Heart left ventricle (tissue), 16 donors: ENCODE data around the gene IER5L. TPM values are rescaled to one million over a fixed set of nuclear protein-coding genes. Genes with fewer than 3 reads are reported as not detected.

Experiments
- ATAC-seq, 4 donors: fragments of 200-7000 bp; cut with Tn5 transposase; one replicate each; pipeline ENCODE4 v1.9.1; 2020 to 2022; ENCODE audit warnings: moderate library complexity in 4 of 4, mild to moderate bottlenecking in 3 of 4, moderate number of reproducible peaks in 1 of 4
- DNase-seq, 5 donors: peaks; one replicate each; pipeline ENCODE4 v3.0.0-alpha.2; 2020
- H3K27ac ChIP-seq, 12 donors: fragments of 200-600 bp; sonication (generic) in 4 of 12; one replicate each; pipeline versions ENCODE4 v1.5.0 to v1.8.0; 2016 to 2022; ENCODE audit warnings: mild to moderate bottlenecking in 2 of 12
- H3K27me3 ChIP-seq, 9 donors: fragments of 200-600 bp; sonication (generic) in 2 of 9; one replicate each; pipeline versions ENCODE4 v1.5.1 to v1.8.0; 2016 to 2022; ENCODE audit warnings: mild to moderate bottlenecking in 3 of 9
- H3K36me3 ChIP-seq, 9 donors: fragments of 200-600 bp; sonication (generic) in 2 of 9; one replicate each; pipeline versions ENCODE4 v1.5.0 to v1.8.0; 2018 to 2022; ENCODE audit warnings: mild to moderate bottlenecking in 2 of 9
- H3K4me1 ChIP-seq, 12 donors: fragments of 200-600 bp; sonication (generic) in 4 of 12; one replicate each; pipeline versions ENCODE4 v1.5.0 to v1.8.0; 2016 to 2022; ENCODE audit warnings: mild to moderate bottlenecking in 3 of 12
- H3K4me3 ChIP-seq, 12 donors: fragments of 200-600 bp; sonication (generic) in 4 of 12; one replicate each; pipeline versions ENCODE4 v1.5.0 to v1.8.0; 2017 to 2022; ENCODE audit warnings: mild to moderate bottlenecking in 9 of 12, moderate library complexity in 4 of 12
- H3K9me3 ChIP-seq, 12 donors: fragments of 200-600 bp; sonication (generic) in 4 of 12; one replicate each; pipeline versions ENCODE4 v1.5.0 to v1.8.0; 2016 to 2022; ENCODE audit warnings: mild to moderate bottlenecking in 1 of 12
- CTCF ChIP-seq, 12 donors: fragments of 200-600 bp; sonication (generic) in 4 of 12; IDR thresholded peaks; one replicate each; pipeline versions ENCODE4 v1.5.0 to v1.8.0; 2018 to 2022; ENCODE audit warnings: antibody characterized with exemption in 12 of 12, mild to moderate bottlenecking in 5 of 12
- POLR2A ChIP-seq, 2 donors: fragments of 450-650 bp; IDR thresholded peaks; one replicate each; pipeline ENCODE4 v1.6.1; 2017; ENCODE audit warnings: antibody characterized with exemption in 2 of 2, mild to moderate bottlenecking in 2 of 2, moderate library complexity in 2 of 2
- WGBS, 4 donors: extraction: QIAGEN DNeasy Blood & Tissue Kit in 2 of 4; methylation state at CpG; one replicate each; pipeline versions ENCODE4 v1.1.5 to v1.1.7; 2013 to 2018; 5-methylcytosine and 5-hydroxymethylcytosine counted together
- intact Hi-C, 10 donors: fragments of 100-400 bp; cut with DNase I; formaldehyde crosslinking; loops; one replicate each; pipeline versions ENCODE4 v1.11.1 to v1.14.2; 2022
- polyA plus RNA-seq, 2 donors: library from polyadenylated mRNA; stranded (reverse); fragments of 200-250 nt; gene quantifications; one replicate each; pipeline ENCODE4 v1.2.3, GENCODE V29; 2013
- total RNA-seq, 9 donors: library from RNA; depleted of rRNA in 2 of 9; stranded (reverse); fragments of >200 nt in 2 of 9; fragmentation: NEBNext Ultra II Directional in 3 of 9; extraction: Animal tissue kit (Norgen Biotek cat#: 25700) in 3 of 9; gene quantifications; one replicate each; pipeline versions ENCODE4 v1.1.0 to v1.2.4, GENCODE V29; 2016 to 2023
- donor health status: ischemic (EF 13 %, LVEDD 7.1; RV severe dilation, severe dysfunction).
- donor health status: healthy with polysubstance abuse.
- donor health status: DM: no; HTN: yes; CAD: no.
- donor health status: DM: no; HTN: no; CAD: no.
- donor health status: ischemic (EF 25% LVEDD 6.9; RV normal size, moderate dysfunction).
- donor health status: ischemic (EF 25% LVEDD 5.7; RV mildly dilated, moderate dysfunction).
- donor health status: healthy.
- donor health status: DM: yes; HTN: yes; CAD: no.
- donor health status: ischemic (EF 35%, LVEDD 5.7; RV mildly dilated, moderate dysfunction).
- donor health status: nonischemic (EF 11% LVEDD 7.7; RV severe dilation, severe dysfunction).
- donor health status: DM: yes; HTN: yes; CAD: no.
- donor health status: PGD.
- donor health status: ischemic (EF 29% LVEDD 5.4; RV normal size, mild dysfunction).
- donor health status: nonischemic (EF 23%, LVEDD 6.1; RV moderate dilation, normal function).

Gene IER5L
- total and polyA plus RNA-seq, 11 donors, result 2.8 to 18.4 (median 5.5) TPM

GRCh38 chr9:129136446-129137035 is 41.5 kb downstream of the IER5L start:
- Histone ChIP-seq H3K4me1 (peaks cover 6 to 47% (median 38%) of the 10 kb centered on the region in 12 donors), H3K27ac (no peak overlapping the region), H3K36me3 (peaks cover 0 to 62% (median 46%) of the 10 kb centered on the region in 9 donors), H3K4me3 (no peak overlapping the region), H3K27me3 (no peaks in the 10 kb centered on the region), H3K9me3 (no peaks in the 10 kb centered on the region)
- 70 to 79% (median 78%) methylated on average over 16 of the region's 16 CpGs for WGBS, 4 donors
- intact Hi-C loops, result loop anchor here in 5 of 10 donors (5.0 to 10.0 kb wide), 4 partner anchors 361 to 658 kb away; no protein-coding TSS in a partner anchor
- ATAC-seq, result no peak
- no peak for DNase-seq
- TF ChIP-seq CTCF (IDR thresholded peaks at IDR 0.05) (no peak), POLR2A (IDR thresholded peaks at IDR 0.05) (no peak)

- no peak for ATAC-seq
- WGBS, 4 donors, result 76 to 87% (median 85%) methylated on average over 4 to 6 of the region's 6 CpGs
- intact Hi-C loops, result loop anchor here in 5 of 10 donors (5.0 to 10.0 kb wide), 4 partner anchors 362 to 659 kb away; no protein-coding TSS in a partner anchor
- H3K9me3 ChIP-seq, result no peaks in the 10 kb centered on the region
- H3K27ac ChIP-seq, result no peak overlapping the region
- no peak for DNase-seq
- peaks cover 0 to 73% (median 52%) of the 10 kb centered on the region in 9 donors for H3K36me3 ChIP-seq
- H3K4me1 ChIP-seq, result peaks cover 0 to 39% (median 27%) of the 10 kb centered on the region in 12 donors
- no peaks in the 10 kb centered on the region for H3K27me3 ChIP-seq
- no peak for TF ChIP-seq POLR2A (IDR thresholded peaks at IDR 0.05)
- no peak for TF ChIP-seq CTCF (IDR thresholded peaks at IDR 0.05)
- H3K4me3 ChIP-seq, result no peak overlapping the region
Observed at GRCh38 chr9:129135476-129135875, 42.6 kb downstream of the IER5L start.

- Histone ChIP-seq H3K4me3 (no peak overlapping the region), H3K27me3 (no peaks in the 10 kb centered on the region), H3K9me3 (no peaks in the 10 kb centered on the region), H3K36me3 (peaks cover 0 to 93% (median 69%) of the 10 kb centered on the region in 9 donors), H3K27ac (no peak overlapping the region), H3K4me1 (peaks cover 0 to 16% (median 5%) of the 10 kb centered on the region in 12 donors)
- 82 to 89% (median 88%) methylated on average over 4 of the region's 4 CpGs for WGBS, 4 donors
- intact Hi-C loops, result loop anchor here in 5 of 10 donors (2.0 to 10.0 kb wide), 5 partner anchors 478 to 662 kb away; partner anchors contain the start of genes C9orf50 (in 1 of the 5) and NTMT1 (in 1 of the 5)
- no peak for DNase-seq
- ATAC-seq, result no peak
- TF ChIP-seq POLR2A (IDR thresholded peaks at IDR 0.05) (no peak), CTCF (IDR thresholded peaks at IDR 0.05) (no peak)
Observed at GRCh38 chr9:129133082-129133481, 45.0 kb downstream of the IER5L start.

- Histone ChIP-seq H3K27me3 (no peaks in the 10 kb centered on the region), H3K9me3 (no peaks in the 10 kb centered on the region), H3K36me3 (peaks cover 0 to 93% (median 62%) of the 10 kb centered on the region in 9 donors), H3K4me1 (peaks cover 0 to 17% (median 0%) of the 10 kb centered on the region in 12 donors), H3K4me3 (no peak overlapping the region), H3K27ac (no peak overlapping the region)
- intact Hi-C loops, result loop anchor here in 9 of 10 donors (1.0 to 10.0 kb wide), 8 partner anchors 479 to 663 kb away; partner anchors contain the start of genes C9orf50 (in 1 of the 9) and NTMT1 (in 1 of the 9)
- TF ChIP-seq POLR2A (IDR thresholded peaks at IDR 0.05), result no peak
- peak; percentile 92 to 99 (median 98) for TF ChIP-seq CTCF (IDR thresholded peaks at IDR 0.05)
- 42 to 54% (median 51%) methylated on average over 13 of the region's 13 CpGs for WGBS, 4 donors
- DNase-seq (peak; percentile 75 to 87 (median 78)), ATAC-seq (peak; percentile 55 to 88 (median 86))
Observed at GRCh38 chr9:129131300-129132145, 46.5 kb downstream of the IER5L start.
